D721Med (cell line): ENCODE data around the gene TMPRSS4.

Experiments
- DNase-seq: peaks from one replicate; pipeline ENCODE4 v3.0.0; 2011; ENCODE audit warnings: low spot score; ENCODE audit not compliant: insufficient read length
- FAIRE-seq: peaks from 2 replicates; lab custom pipeline; 2011; peaks lifted over from hg19 to GRCh38; lab: Jason Lieb, UNC
- CTCF ChIP-seq: IDR thresholded peaks from 2 replicates; pipeline ENCODE4 v1.5.1; 2012; ENCODE audit warnings: mild to moderate bottlenecking, control low read depth; ENCODE audit not compliant: insufficient read depth; ENCODE audit errors: missing control alignments

The TMPRSS4 gene

GRCh38 chr11:118046051-118046963 is 30.6 kb upstream of the TMPRSS4 start:
- no peak for TF ChIP-seq CTCF
- no peak for DNase-seq
- no peak for FAIRE-seq

GRCh38 chr11:118046964-118047700 is 29.7 kb upstream of the TMPRSS4 start:
- TF ChIP-seq CTCF, result no peak
- FAIRE-seq (no peak), DNase-seq (no peak)

- FAIRE-seq, result no peak
- no peak for TF ChIP-seq CTCF
- no peak for DNase-seq
These were observed 29.1 kb upstream of the TMPRSS4 start for GRCh38 chr11:118047749-118048148.

- DNase-seq (no peak), FAIRE-seq (no peak)
- TF ChIP-seq CTCF, result no peak
These were observed 28.2 kb upstream of the TMPRSS4 start for GRCh38 chr11:118048472-118049370.

- FAIRE-seq (no peak), DNase-seq (no peak)
- TF ChIP-seq CTCF, result no peak
These were observed 27.1 kb upstream of the TMPRSS4 start for GRCh38 chr11:118049771-118050170.

GRCh38 chr11:118050208-118050891 is 26.5 kb upstream of the TMPRSS4 start:
- no peak for FAIRE-seq
- no peak for DNase-seq
- TF ChIP-seq CTCF, result no peak
